HG03439 (cell line): Measurements from ENCODE around the gene RHBDD2.
A peak's percentile ranks its signal among the peaks of the same experiment; 100 is the strongest.
"Not testable (repeated sequence)": the region's sequence is repeated elsewhere in the genome, so short reads cannot be mapped to it uniquely, and the experiment has no call there.

ENCODE experiments used
- ATAC-seq: cut with Tn5 transposase; IDR thresholded peaks from one replicate; pipeline ENCODE4 v1.9.1; 2021; ENCODE audit warnings: mild to moderate bottlenecking, moderate library complexity; ENCODE audit not compliant: unreplicated experiment

The RHBDD2 gene

DNA sequence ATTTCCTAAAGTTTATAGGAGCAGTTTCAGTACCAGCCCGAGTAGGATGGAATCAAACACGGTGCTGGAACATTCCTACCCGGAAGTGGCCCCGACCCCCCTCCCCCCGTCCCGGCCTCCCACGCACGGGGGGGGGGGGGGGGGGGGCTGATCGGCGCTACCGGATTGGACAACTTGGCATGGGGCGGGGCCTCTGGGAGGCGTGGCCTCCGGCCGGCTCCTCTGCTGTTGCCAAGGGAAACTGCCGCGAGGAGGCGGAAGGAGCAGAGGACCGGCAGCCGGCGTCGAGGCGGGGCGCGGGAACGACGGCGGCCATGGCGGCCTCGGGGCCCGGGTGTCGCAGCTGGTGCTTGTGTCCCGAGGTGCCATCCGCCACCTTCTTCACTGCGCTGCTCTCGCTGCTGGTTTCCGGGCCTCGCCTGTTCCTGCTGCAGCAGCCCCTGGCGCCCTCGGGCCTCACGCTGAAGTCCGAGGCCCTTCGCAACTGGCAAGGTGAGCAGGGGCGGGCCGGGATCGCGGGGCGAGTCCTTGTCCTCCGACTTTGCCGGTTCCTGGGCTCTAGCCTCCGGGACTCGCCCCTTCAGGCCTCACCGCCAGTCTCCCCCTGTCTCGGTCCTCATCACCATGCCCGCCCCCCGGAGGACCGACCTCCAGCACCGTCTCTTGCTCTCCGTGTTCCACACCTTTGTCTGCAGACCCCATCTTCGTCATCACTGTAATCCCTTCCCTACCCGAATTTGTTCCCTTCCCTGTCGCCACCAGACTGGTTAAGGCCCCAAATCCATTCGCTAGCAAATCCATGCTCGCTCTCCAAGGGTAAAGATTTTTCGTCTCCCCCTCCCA is at the start of gene RHBDD2:
Gene RHBDD2 (plus strand): TSS at position 266 of the 843 bp plus-strand sequence. CDS start 49 bp downstream, at position 315.
- peak; percentile 81 for ATAC-seq

DNA sequence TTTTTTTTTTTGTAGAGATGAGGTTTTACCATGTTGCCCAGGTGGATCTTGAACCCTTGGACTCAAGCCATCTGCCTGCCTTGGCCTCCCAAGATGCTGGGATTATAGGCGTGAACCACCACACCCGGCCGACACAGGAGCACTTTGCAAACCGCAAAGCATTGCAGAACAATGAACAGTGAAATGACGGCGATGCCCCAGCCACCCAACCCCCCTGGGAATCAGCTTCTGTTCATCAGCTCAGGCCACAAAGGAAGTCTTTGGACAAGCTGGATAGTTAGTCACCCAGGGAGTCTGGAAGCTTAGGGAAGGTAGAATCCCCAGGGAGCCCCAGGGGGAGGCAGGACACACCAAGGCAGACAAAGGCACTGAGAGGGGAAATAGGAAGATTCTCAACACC is 49.2 kb upstream of the RHBDD2 start:
- not testable (repeated sequence) for ATAC-seq

DNA sequence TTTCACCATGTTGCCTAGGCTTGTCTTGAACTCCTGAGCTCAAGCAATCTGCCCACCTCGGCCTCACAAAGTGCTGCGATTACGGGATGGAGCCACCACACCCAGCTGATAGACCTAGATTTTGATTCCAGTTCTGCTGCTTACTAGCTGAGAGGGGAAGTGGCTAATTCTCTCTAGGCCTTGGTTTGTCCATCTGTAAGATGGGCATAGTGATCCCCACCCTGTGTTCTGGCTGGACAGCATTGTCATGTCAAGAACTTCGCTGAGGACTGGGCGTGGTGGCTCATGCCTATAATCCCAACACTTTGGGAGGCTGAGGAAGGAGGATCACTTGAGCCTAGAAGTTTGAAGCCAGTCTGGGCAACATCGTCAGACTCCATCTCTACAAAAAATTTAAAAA is 47.9 kb upstream of the RHBDD2 start:
- no peak for ATAC-seq

DNA sequence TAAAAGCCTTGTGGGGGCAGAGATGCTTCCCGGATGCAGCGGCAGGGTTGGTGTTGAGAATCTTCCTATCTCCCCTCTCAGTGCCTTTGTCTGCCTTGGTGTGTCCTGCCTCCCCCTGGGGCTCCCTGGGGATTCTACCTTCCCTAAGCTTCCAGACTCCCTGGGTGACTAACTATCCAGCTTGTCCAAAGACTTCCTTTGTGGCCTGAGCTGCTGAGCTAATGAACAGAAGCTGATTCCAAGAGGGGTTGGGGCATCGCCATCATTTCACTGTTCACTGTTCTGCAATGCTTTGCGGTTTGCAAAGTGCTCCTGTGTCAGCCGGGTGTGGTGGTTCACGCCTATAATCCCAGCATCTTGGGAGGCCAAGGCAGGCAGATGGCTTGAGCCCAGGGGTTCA is 45.2 kb upstream of the RHBDD2 start:
- ATAC-seq, result not testable (repeated sequence)

DNA sequence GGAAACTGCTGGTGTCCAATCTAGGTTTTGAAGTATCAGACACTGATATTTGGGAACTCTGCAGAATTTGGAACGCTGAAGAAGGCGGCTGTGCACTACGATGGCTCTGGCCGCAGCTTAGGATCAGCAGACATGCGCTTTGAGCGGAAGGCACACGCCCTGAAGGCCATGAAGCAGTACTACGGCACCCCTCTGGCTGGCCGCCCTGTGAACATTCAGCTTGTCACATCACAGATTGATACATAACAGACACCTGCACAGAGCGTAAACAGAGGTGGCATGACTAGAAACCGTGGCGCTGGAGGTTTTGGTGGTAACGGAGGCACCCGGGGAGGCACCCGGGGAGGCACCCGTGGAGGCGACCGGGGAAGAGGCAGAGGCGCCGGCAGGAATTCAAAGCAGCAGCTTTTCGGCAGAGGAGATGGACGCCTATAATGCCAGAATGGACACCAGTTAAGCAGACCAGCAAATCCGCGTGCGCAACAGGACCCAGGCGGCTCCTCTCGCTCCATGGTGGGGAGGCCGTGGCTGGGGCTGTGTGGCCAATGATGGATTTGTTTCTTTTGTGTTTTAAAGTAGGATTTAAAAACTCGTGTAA is 43.0 kb upstream of the RHBDD2 start:
- ATAC-seq, result no peak

DNA sequence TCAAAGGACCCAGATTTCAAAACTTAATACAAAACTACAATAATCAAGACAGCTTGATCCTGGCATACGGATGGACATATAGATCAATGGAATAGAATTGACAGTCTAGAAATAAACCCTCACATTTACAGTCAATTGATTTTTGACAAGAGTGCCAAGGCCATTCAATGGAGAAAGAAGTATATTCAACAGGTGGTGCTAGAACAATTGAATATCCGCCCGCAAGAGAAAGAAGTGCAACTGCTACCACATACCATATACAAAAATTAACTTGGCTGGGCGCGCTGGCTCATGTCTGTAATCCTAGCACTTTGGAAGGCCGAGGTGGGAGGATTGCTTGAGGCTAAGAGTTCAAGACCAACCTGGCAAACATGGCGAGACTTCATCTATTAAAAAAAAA is 42.0 kb upstream of the RHBDD2 start:
- no peak for ATAC-seq

DNA sequence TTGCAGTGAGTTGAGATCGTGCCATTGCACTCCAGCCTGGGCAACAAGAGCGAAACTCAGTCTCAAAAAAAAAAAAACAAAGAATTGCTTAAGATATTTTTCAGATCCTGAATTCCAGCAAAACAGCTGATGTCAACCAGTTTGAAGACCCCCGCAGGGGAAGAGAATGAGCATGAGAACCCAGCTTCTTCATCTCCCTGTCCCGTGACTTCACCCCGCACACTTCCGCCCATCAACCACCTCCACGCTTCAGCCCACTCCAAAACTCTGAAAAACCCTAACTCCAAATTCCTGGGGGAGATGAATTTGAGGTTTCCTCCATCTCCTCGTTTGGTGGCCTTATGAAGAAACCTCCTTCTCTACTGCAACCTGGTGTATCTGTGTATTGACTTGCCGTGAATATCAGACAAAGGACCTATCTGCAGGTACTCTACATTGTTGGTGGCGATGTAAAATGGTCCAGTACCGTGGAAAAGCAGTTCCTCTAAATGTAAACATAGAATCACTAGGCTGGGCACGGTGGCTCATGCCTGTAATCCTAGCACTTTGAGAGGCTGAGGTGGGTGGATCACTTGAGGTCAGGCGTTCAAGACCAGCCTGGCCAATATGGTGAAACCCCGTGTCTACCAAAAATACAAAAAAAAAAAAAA is 40.4 kb upstream of the RHBDD2 start:
- ATAC-seq, result not testable (repeated sequence)

DNA sequence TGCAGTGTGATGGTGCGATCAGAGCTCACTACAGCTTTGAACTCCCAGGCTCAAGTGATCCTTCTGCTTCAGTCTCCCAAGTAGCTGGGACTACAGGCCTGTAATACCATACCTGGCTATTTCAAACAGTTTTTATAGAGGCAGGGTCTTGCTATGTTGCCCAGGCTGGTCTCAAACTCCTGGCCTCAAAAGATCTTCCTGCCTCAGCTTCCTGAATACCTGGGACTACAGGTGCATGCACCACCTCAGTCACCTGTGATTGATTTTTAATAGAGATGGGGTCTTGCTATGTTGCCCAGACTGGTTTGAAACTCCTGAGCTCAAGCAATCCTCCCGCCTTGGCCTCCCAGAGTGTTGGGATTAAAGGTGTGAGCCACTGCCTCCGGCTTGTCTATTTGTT is 38.8 kb upstream of the RHBDD2 start:
- no peak for ATAC-seq

DNA sequence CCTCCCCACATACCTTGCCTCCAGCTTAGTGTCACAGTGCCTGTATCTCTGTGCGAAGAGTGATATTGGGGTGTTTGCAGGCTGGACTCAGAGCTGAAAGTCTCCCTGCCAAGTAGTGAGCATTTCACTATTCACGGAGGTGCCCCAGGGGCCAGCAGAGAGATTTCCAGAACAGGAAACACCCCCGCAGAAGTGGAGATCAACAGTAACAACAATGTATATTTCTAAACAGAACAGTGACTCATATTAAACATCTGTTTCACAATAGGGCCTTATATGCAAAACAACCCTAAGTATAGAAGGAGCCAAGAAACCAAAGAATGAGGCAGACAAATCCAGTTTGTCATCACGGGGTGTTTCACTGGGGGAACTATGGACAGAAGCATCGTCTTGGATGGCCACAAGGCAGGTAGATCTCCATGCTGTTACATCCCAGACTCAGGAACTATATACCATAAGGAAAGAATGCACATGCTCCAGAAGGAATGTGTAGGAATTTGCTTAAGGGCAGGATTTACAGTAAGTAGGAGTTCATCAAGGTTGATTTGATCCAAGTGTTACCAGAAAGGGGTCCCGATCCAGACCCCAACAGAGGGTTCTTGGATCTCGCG is 35.9 kb upstream of the RHBDD2 start:
- ATAC-seq, result peak; percentile 92

DNA sequence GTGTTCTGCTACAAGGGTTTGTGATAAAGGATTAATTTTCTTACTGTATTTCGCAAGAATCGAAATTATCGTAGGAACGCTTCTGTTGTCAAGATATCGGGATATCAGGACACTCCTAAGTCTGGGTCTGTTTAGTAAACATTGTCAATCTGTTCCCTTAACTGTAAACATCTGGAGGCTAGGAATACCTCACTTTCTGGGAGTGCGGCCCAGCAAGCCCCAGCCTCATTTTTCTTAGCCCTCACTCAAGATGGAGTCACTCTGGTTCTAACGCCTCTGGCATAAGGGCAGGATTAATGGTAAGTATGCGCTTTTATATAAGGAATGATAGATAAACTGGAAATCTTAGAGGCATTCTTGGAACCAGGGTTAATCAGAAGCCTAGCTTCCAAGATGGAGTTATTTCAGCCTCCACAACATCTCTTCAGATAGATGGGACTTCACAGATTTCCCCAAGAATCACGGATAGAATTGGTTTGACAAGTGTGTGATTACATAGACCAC is 35.2 kb upstream of the RHBDD2 start:
- no peak for ATAC-seq

DNA sequence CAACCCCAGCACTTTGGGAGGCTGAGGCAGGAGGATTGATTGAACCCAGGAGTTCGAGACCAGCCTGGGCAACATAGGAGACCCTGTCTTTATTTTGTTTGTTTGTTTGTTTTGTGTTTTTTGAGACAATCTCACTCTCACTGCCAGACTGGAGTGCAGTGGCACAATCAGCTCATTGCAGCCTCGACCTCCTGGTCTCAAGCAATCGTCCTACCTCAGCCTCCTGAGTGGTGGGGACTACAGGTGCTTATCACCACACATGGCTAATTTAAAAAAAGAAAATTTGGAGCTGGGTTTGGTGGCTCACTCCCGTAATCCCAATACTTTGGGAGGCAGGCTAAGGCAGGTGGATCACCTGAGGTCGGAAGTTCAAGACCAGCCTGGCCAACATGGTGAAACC is 34.7 kb upstream of the RHBDD2 start:
- no peak for ATAC-seq

DNA sequence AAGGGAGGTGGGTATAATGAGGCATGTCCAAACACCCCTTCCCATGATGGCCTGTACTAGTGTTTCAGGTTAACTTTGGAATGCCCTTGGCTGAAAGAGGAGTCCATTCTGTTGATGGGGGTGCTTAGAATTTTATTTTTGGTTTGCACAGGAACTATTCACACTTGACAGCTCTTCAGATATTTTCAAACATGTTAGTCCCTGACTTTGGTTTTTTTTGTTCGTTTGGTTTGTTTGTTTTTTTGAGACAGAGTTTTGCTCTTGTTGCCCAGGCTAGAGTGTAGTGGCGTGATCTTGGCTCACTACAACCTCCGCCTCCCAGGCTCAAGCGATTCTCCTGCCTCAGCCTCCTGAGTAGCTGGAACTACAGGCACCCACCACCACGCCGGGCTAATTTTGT is 33.7 kb upstream of the RHBDD2 start:
- ATAC-seq, result not testable (repeated sequence)

DNA sequence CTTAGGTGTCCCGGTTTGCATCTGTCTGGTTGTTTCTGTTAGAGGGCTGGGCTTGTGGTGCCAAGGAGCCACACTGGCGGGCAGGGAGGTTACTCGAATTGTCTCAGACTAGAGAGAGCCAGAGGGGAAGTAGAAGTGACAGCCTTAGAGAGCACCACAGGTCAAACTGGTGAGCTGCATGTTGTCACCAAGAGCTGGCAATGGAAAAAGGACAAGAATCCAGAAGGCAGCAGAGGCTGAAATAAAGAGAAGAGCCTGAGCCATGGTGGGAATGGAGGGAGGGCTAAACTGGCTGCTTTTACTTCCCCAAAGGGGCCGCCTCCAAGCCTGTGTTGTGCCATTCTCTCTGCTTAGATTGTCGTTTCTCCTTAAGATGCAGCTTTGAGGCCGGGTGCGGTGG is 31.1 kb upstream of the RHBDD2 start:
- ATAC-seq, result no peak

DNA sequence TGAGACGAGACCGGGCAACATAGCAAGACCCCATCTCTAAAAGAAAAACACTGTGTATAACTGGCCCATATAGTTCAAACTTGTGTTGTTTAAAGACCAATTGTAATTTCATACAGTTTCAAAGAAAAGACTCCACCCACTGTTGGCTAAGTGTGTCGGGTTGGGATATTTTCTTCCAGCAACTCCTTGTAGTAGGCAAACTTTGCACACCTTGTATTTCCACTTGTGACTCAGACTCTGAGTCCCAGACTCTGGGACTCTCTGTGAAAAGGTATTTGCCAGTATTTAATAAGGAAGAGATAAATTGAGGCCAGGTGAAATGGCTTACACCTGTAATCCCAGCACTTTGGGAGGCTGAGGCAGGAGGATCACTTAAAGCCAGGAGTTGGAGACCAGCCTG is 29.3 kb upstream of the RHBDD2 start:
- no peak for ATAC-seq

DNA sequence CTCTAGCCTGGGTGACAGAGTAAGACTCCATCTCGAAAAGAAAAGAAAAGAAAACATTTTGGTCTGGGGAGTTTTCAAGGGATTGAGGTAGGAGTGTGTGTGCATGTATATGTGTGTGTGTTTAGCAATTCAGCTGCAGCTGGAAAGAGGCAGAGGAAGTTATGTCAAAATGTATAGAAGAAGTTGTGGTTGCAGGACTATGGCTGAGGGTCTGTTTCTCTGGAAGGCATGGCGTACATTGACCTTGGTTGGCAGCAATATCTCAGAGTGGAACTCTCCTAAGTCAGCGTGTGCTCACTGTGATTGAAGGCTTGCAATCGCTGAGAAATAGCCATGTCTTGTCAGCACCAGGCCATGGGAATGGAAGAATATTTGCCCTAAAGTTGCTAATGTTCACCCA is 28.6 kb upstream of the RHBDD2 start:
- no peak for ATAC-seq

DNA sequence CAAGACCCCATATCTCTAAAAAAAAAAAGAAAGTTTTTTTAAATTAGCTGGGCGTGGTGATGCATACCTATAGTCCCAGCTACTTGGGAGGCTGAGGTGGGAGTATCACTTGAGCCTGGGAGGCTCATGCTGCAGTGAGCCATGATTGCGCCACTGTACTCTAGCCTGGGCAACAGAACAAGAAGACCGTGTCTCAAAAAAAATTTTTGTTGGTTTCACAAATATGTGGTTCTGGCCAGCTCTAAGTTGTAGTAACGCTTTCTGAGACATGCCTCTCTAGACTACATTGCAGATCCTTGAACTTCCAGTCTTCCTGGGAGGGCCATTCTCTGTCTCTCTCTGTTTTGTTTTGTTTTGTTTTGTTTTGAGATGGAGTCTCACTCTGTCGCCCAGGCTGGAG is 24.6 kb upstream of the RHBDD2 start:
- no peak for ATAC-seq

DNA sequence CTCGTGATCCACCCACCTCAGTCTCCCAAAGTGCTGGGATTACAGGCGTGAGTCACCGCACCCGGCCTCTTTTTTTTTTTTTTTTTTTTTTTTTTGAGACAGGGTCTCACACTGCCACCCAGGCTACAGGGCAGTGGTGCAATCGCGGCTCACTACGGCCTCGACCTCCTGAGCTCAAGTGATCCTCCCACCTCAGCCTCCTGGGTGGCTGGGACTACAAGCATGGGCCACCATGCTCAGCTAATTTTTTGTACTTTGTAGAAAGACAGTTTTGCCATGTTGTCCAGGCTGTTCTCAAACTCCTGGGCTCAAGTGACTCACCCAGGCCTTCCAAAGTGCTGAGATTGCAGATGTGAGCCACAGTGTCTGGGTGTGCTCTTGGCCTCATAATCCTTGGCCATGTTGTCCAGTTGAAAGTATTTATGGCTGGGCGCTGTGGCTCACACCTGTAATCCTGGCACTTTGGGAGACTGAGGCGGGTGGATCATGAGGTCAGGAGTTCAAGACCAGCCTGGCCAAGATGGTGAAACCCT is 24.0 kb upstream of the RHBDD2 start:
- not testable (repeated sequence) for ATAC-seq

DNA sequence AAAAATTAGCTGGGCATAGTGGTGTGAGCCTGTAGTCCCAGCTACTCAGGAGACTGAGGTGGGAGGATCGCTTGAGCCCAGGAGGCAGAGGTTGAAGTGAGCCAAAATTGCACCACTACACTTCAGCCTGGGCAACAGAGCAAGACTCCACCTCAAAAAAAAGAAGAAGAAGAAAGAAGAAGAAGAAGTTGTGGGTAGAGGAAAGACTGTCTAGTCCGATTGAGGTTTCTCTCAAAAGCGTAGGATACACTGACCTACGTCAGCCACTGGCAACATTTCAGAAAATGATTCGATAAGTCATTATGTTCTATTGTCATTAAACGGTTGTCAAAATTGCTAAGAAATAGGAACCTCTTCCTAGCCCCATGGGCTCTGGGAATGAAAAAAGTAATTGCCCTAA is 22.3 kb upstream of the RHBDD2 start:
- ATAC-seq, result no peak

DNA sequence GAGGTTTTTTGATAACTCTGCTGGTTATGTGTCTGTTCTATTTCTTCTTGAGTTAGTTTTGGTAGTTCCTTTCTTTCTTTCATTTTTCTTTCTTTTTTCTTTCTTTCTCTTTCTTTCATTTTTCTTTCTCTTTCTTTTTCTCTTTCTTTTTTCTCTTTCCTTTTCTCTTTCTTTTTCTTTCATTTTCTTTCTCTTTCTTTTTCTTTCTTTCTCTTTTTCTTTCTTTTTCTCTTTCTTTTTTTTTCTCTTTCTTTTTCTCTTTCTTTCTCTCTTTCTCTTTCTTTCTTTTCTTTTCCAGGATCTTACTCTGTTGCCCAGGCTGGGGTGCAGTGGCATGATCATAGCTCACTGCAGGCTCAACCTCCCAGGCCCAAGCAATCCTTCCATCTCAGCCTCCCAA is 20.4 kb upstream of the RHBDD2 start:
- ATAC-seq, result no peak

DNA sequence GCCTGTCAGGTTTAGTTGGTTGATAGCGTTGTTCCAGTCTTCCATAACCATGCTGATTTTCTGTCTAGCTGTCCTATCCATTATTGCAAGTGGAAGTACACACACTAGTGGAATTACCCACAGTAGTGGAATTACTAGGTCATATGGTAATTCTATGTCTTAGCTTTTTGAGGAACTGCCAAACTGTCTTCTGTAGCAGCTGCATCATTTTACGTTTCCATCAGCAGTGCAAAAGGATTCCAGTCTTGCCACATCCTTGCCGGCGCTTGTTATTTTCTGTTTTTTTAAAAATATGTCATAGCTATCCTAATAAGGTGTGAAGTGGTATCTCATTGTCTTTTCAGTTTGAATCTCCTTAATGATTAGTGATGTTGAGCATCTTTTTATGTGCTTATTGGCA is 17.2 kb upstream of the RHBDD2 start:
- no peak for ATAC-seq

DNA sequence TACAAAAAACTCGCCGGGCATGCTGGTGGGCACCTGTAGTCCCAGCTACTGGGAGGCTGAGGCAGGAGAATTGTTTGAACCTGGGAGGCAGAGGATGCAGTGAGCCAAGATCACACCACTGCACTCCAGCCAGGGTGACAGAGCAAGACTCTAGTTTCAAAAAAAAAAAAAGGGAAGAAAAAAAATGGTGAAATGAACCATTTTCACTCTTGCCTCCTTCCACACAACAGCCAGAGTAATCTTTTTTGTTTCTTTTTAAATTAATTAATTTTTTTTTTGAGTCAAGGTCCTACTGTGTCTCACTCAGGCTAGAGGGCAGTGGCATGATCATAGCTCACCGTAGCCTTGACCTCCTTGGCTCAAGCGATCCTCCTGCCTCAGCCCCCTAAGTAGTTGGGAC is 14.6 kb upstream of the RHBDD2 start:
- ATAC-seq, result not testable (repeated sequence)
